Spleen (tissue), 11 donors: ENCODE results near the gene KLK7. TPM values are rescaled to one million over a fixed set of nuclear protein-coding genes. Genes with fewer than 3 reads are reported as not detected.
"Not testable (repeated sequence)": the region's sequence is repeated elsewhere in the genome, so short reads cannot be mapped to it uniquely, and the experiment has no call there.

ENCODE experiments used
- DNase-seq: peaks from one replicate; pipeline ENCODE4 v3.0.0-alpha.2; 2020
- H3K27ac ChIP-seq, 8 donors: fragments of 200-600 bp; sonication (generic) in 7 of 8; 1 replicate in 4 of 8; 2 replicates in 4 of 8; pipeline versions ENCODE4 v1.5.0 to v1.8.0; 2016 to 2021; ENCODE audit warnings: inconsistent platforms in 4 of 8, mild to moderate bottlenecking in 4 of 8, moderate library complexity in 1 of 8
- H3K27me3 ChIP-seq, 7 donors: fragments of 200-600 bp; sonication (generic) in 6 of 7; replicated peaks in 1 of 7; 1 replicate in 4 of 7; 2 replicates in 3 of 7; pipeline versions ENCODE4 v1.5.0 to v1.8.0; 2016 to 2021; ENCODE audit warnings: inconsistent platforms in 3 of 7, mild to moderate bottlenecking in 1 of 7
- H3K36me3 ChIP-seq, 6 donors: fragments of 200-600 bp; sonication (generic) in 5 of 6; 1 replicate in 4 of 6; 2 replicates in 2 of 6; pipeline versions ENCODE4 v1.5.0 to v1.8.0; 2016 to 2021; ENCODE audit warnings: inconsistent platforms in 2 of 6
- H3K4me1 ChIP-seq, 6 donors: fragments of 200-600 bp; sonication (generic) in 5 of 6; 1 replicate in 3 of 6; 2 replicates in 3 of 6; pipeline versions ENCODE4 v1.5.0 to v1.8.0; 2016 to 2021; ENCODE audit warnings: inconsistent platforms in 3 of 6
- H3K4me3 ChIP-seq, 8 donors: fragments of 200-600 bp; sonication (generic) in 7 of 8; 1 replicate in 4 of 8; 2 replicates in 4 of 8; pipeline versions ENCODE4 v1.5.0 to v1.8.0; 2016 to 2021; ENCODE audit warnings: inconsistent platforms in 4 of 8, mild to moderate bottlenecking in 4 of 8, moderate library complexity in 2 of 8
- H3K9me3 ChIP-seq, 8 donors: fragments of 200-600 bp; sonication (generic) in 7 of 8; 1 replicate in 4 of 8; 2 replicates in 4 of 8; pipeline versions ENCODE4 v1.5.0 to v1.8.0; 2016 to 2021; ENCODE audit warnings: inconsistent platforms in 4 of 8
- POLR2A ChIP-seq, 3 donors: fragments of 450-650 bp; IDR thresholded peaks; one replicate each; pipeline ENCODE4 v1.5.1; 2017; ENCODE audit warnings: antibody characterized with exemption in 3 of 3, mild to moderate bottlenecking in 1 of 3
- POLR2AphosphoS5 ChIP-seq, 3 donors: sonication (generic); formaldehyde crosslinking; IDR thresholded peaks; one replicate each; pipeline ENCODE4 v1.5.1; 2017; ENCODE audit warnings: antibody characterized with exemption in 3 of 3
- WGBS, 5 donors: extraction: QIAGEN DNeasy Blood & Tissue Kit in 3 of 5; methylation state at CpG; one replicate each; pipeline versions ENCODE4 v1.1.5 to v1.1.7; 2013 to 2018; 5-methylcytosine and 5-hydroxymethylcytosine counted together
- intact Hi-C: fragments of 100-400 bp; cut with DNase I; formaldehyde crosslinking; loops from one replicate; pipeline ENCODE4 v1.15.0; 2023; ENCODE audit warnings: low total_unique reads
- polyA plus RNA-seq, 3 donors: library from polyadenylated mRNA; stranded (reverse); fragments of 200-250 nt; gene quantifications; one replicate each; pipeline ENCODE4 v1.2.1, GENCODE V29; 2013
- total RNA-seq, 7 donors: library from RNA; depleted of rRNA in 3 of 7; stranded (reverse); fragments of >200 nt in 3 of 7; fragmentation: NEBNext Ultra II Directional in 4 of 7; extraction: Animal tissue kit (Norgen Biotek cat#: 25700) in 4 of 7; gene quantifications; one replicate each; pipeline versions ENCODE4 v1.1.0 to v1.2.1, GENCODE V29; 2016 to 2021
- TF ChIP-seq, protein P1 (sequence below), 11 experiments: fragments of 200-600 bp in 7 of 11; fragments of 450-650 bp in 4 of 11; sonication (generic) in 4 of 11; IDR thresholded peaks in 8 of 11; conservative IDR thresholded peaks in 3 of 11; 1 replicate in 7 of 11; 2 replicates in 4 of 11; pipeline versions ENCODE4 v1.4.0 to v1.8.0; 2016 to 2021; ENCODE audit warnings: antibody characterized with exemption in 11 of 11, inconsistent platforms in 4 of 11, mild to moderate bottlenecking in 1 of 11
- donor health status: healthy with polysubstance abuse.
- donor health status: DM: no; HTN: no; CAD: no; lungs with moderate emphysema.
- donor health status: DM: no; HTN: no; CAD: no.
- donor health status: Bipolar disorder and iron deficiency.
- donor health status: healthy.
- donor health status: DM: no; HTN: no; CAD: no.
- donor health status: DM: yes; HTN: yes; CAD: no.

KLK7 gene
- total and polyA plus RNA-seq, 10 donors: 0.03 to 1.6 (median 0.23) TPM; not detected in 5

DNA sequence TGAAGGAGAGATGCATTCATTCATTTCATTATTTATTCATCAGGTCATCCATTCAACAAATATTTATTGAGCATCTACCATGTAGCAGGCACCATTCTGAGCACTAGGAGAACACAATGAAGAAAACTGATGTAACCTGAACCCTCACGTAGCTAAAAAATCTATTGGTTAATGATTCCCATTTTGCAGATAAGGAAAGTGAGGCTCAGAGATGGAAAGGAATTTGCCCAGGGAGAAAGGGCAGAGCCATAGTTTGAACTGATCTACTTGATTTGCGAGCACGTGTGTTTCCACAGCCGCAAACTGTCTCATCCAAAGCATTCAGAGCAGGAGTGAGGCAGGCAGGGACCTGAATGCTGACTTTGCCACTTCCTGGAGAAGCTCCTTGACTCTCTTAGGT is 15.0 kb upstream of the KLK7 start:
- Histone ChIP-seq H3K27me3 (peaks cover 0 to 62% (median 15%) of the 10 kb centered on the region in 7 donors), H3K9me3 (peaks cover 0 to 9% (median 4%) of the 10 kb centered on the region in 8 donors), H3K27ac (no peak overlapping the region), H3K4me3 (no peak overlapping the region), H3K4me1 (no peaks in the 10 kb centered on the region), H3K36me3 (no peaks in the 10 kb centered on the region)
- intact Hi-C loops: no loop called here
- no peak for TF ChIP-seq POLR2A (IDR thresholded peaks at IDR 0.05)
- no peak for TF ChIP-seq POLR2AphosphoS5 (IDR thresholded peaks at IDR 0.05)
- TF ChIP-seq, protein P1, sequence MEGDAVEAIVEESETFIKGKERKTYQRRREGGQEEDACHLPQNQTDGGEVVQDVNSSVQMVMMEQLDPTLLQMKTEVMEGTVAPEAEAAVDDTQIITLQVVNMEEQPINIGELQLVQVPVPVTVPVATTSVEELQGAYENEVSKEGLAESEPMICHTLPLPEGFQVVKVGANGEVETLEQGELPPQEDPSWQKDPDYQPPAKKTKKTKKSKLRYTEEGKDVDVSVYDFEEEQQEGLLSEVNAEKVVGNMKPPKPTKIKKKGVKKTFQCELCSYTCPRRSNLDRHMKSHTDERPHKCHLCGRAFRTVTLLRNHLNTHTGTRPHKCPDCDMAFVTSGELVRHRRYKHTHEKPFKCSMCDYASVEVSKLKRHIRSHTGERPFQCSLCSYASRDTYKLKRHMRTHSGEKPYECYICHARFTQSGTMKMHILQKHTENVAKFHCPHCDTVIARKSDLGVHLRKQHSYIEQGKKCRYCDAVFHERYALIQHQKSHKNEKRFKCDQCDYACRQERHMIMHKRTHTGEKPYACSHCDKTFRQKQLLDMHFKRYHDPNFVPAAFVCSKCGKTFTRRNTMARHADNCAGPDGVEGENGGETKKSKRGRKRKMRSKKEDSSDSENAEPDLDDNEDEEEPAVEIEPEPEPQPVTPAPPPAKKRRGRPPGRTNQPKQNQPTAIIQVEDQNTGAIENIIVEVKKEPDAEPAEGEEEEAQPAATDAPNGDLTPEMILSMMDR (IDR thresholded peaks at IDR 0.05 in 8 of 11, conservative IDR thresholded peaks at IDR 0.05 in 3 of 11): no peak
- WGBS, 5 donors: 85 to 90% (median 88%) methylated on average over 4 of the region's 4 CpGs
- no peak for DNase-seq

- H3K4me3 ChIP-seq: no peak overlapping the region
- 58 to 79% (median 77%) methylated on average over 5 of the region's 5 CpGs for WGBS, 5 donors
- H3K27me3 ChIP-seq: peaks cover 0 to 56% (median 15%) of the 10 kb centered on the region in 7 donors
- no peaks in the 10 kb centered on the region for H3K36me3 ChIP-seq
- no peak overlapping the region for H3K27ac ChIP-seq
- intact Hi-C loops: no loop called here
- peaks cover 0 to 9% (median 4%) of the 10 kb centered on the region in 8 donors for H3K9me3 ChIP-seq
- no peak for DNase-seq
- H3K4me1 ChIP-seq: no peaks in the 10 kb centered on the region
- TF ChIP-seq POLR2A (IDR thresholded peaks at IDR 0.05) (no peak), POLR2AphosphoS5 (IDR thresholded peaks at IDR 0.05) (no peak)
- TF ChIP-seq, protein P1 (IDR thresholded peaks at IDR 0.05 in 8 of 11, conservative IDR thresholded peaks at IDR 0.05 in 3 of 11): no peak
Measured at GRCh38 chr19:50998061-50998460, 14.3 kb upstream of the KLK7 start.

DNA sequence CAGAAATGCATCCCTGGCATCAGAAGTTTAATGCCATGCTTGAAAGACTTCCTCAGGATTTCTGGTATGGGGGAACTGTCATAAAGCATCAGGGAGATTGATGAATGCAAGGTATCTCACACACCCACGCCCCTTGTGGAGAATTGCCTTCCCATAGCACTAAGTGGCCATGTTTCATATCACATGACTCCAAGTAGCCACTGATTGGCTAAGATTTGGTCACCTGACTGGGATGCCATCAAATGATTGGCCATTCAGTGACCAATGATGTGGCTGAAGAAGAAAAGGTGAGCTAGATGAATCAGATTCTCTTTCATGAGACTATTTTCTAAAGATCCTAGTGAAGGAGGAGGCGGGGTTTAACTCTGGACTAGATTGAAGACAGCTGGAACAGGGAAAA is 10.4 kb upstream of the KLK7 start:
- Histone ChIP-seq H3K4me3 (no peak overlapping the region), H3K27ac (no peak overlapping the region), H3K9me3 (peaks cover 0 to 9% (median 4%) of the 10 kb centered on the region in 8 donors), H3K27me3 (peaks cover 0 to 39% (median 0%) of the 10 kb centered on the region in 7 donors), H3K36me3 (no peaks in the 10 kb centered on the region), H3K4me1 (no peaks in the 10 kb centered on the region)
- WGBS, 5 donors: 68 to 91% (median 82%) methylated on average over 2 of the region's 2 CpGs
- no peak for DNase-seq
- TF ChIP-seq, protein P1 (IDR thresholded peaks at IDR 0.05 in 8 of 11, conservative IDR thresholded peaks at IDR 0.05 in 3 of 11): no peak
- TF ChIP-seq POLR2A (IDR thresholded peaks at IDR 0.05): no peak
- TF ChIP-seq POLR2AphosphoS5 (IDR thresholded peaks at IDR 0.05): no peak
- intact Hi-C loops: no loop called here

GRCh38 chr19:50992666-50993035 is 8.9 kb upstream of the KLK7 start:
- DNase-seq: no peak
- Histone ChIP-seq H3K27me3 (peaks cover 0 to 39% (median 0%) of the 10 kb centered on the region in 7 donors), H3K4me3 (no peak overlapping the region), H3K9me3 (peaks cover 0 to 9% (median 4%) of the 10 kb centered on the region in 8 donors), H3K36me3 (no peaks in the 10 kb centered on the region), H3K4me1 (no peaks in the 10 kb centered on the region), H3K27ac (no peak overlapping the region)
- TF ChIP-seq POLR2AphosphoS5 (IDR thresholded peaks at IDR 0.05) (no peak), POLR2A (IDR thresholded peaks at IDR 0.05) (no peak)
- TF ChIP-seq, protein P1 (IDR thresholded peaks at IDR 0.05 in 8 of 11, conservative IDR thresholded peaks at IDR 0.05 in 3 of 11): no peak
- intact Hi-C loops: no loop called here
- WGBS, 5 donors: 60 to 83% (median 72%) methylated on average over 2 of the region's 2 CpGs

GRCh38 chr19:50984416-50984815 is 699 bp upstream of the KLK7 start:
- H3K36me3 ChIP-seq, H3K27ac ChIP-seq, H3K4me1 ChIP-seq, intact Hi-C loops, H3K9me3 ChIP-seq, H3K4me3 ChIP-seq, DNase-seq: not testable (repeated sequence)
- H3K27me3 ChIP-seq: peaks cover 0 to 75% (median 0%) of the 10 kb centered on the region in 7 donors
- WGBS, 5 donors: 78 to 86% (median 84%) methylated on average over 14 of the region's 14 CpGs
